Epithelial cell of esophagus (primary cell): ENCODE results near the gene TSPAN18.

Experiments used
- DNase-seq: peaks from one replicate; pipeline ENCODE4 v3.0.0; 2010; ENCODE audit warnings: low read depth
- H3K4me3 ChIP-seq: 2 replicates; pipeline ENCODE4 v1.5.1; 2011; ENCODE audit warnings: mild to moderate bottlenecking, low read length, control low read depth
- TF ChIP-seq, protein P1 (sequence below): IDR thresholded peaks from 2 replicates; pipeline ENCODE4 v1.5.1; 2011; ENCODE audit warnings: low read depth, mild to moderate bottlenecking, low read length, control low read depth, inconsistent platforms; ENCODE audit not compliant: insufficient read depth; ENCODE audit errors: missing control alignments

Gene TSPAN18

DNA sequence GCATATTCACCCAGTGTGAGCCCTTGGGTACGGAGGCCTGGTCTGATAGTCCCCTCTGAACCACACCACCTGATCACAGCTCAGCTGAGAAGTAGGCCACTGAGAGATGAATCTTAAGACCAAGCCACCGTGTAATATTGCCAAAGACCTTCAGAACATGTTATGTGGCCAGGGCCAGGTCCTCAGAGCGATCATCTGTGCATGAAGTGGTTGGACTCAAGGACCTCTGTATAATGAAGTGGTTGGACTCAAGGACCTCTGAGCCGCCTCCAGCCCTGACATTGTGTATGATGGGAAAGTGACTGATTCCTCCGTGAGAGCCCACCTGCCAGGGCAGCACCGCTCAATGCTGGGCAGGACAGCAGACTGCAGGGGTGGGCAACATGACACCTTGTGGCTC lies 153.7 kb downstream of the TSPAN18 start:
- no peak for DNase-seq
- H3K4me3 ChIP-seq: no peak overlapping the region
- TF ChIP-seq, protein P1, sequence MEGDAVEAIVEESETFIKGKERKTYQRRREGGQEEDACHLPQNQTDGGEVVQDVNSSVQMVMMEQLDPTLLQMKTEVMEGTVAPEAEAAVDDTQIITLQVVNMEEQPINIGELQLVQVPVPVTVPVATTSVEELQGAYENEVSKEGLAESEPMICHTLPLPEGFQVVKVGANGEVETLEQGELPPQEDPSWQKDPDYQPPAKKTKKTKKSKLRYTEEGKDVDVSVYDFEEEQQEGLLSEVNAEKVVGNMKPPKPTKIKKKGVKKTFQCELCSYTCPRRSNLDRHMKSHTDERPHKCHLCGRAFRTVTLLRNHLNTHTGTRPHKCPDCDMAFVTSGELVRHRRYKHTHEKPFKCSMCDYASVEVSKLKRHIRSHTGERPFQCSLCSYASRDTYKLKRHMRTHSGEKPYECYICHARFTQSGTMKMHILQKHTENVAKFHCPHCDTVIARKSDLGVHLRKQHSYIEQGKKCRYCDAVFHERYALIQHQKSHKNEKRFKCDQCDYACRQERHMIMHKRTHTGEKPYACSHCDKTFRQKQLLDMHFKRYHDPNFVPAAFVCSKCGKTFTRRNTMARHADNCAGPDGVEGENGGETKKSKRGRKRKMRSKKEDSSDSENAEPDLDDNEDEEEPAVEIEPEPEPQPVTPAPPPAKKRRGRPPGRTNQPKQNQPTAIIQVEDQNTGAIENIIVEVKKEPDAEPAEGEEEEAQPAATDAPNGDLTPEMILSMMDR: no peak

DNA sequence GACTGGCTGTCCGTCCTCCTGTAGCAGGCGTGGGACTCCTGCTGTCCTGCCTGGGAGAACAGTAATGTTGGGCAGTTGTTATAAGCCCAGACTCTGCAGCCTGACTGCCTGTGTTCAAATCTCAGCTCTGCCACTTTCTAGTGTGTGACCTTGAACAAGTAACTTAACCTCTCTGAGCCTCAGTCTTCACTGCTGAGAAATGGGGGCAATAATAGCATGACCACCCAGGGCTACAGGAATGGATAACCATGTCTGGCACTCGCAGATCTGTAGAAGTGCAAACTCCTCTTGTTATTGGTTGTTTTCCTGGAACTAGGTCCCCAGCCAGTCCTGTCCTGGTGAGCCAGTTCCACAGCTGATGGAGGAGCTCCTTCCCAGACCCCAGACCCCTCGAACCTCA lies 154.2 kb downstream of the TSPAN18 start:
- no peak for DNase-seq
- TF ChIP-seq, protein P1: no peak
- H3K4me3 ChIP-seq: no peak overlapping the region

DNA sequence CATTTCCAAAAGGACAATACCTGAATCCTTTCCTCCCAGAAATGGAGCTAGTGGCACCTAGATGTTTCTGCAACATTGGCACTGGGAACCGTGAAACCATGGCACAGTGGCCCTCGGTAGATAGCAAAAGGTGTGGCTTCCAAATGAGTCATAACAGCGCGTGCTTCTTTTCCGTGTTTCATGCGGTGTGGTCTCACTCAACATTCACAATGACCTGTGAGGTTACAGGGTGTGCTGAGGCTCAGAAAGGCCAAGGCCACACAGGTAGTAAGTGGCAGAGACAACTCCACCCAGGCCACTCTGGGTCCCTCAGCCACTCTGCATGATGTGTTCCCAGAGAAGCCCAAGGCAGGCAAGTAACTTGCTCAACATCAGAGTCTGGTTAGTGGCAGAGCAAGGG lies 156.5 kb downstream of the TSPAN18 start:
- DNase-seq: no peak
- TF ChIP-seq, protein P1: no peak
- no peak overlapping the region for H3K4me3 ChIP-seq

DNA sequence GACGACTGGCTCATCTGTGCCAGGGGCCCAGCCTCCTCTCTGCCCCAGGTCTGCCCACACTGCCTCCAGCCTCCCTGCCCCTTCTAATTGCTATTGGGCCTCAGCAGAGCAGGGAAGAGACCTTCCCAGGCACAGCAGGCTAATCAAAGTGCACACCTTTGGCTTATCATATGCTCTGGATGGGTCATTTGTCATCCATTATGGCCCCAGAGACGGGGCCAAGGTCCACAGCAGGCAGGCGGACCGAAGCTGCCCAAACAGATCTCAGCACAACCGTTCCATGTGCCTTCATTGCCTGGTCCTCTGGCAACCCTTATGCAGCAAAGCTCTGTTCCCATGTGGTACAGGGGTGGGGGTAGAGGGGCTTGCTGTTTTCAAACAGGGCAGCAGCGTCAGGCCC lies 157.3 kb downstream of the TSPAN18 start:
- no peak overlapping the region for H3K4me3 ChIP-seq
- TF ChIP-seq, protein P1: no peak
- no peak for DNase-seq

DNA sequence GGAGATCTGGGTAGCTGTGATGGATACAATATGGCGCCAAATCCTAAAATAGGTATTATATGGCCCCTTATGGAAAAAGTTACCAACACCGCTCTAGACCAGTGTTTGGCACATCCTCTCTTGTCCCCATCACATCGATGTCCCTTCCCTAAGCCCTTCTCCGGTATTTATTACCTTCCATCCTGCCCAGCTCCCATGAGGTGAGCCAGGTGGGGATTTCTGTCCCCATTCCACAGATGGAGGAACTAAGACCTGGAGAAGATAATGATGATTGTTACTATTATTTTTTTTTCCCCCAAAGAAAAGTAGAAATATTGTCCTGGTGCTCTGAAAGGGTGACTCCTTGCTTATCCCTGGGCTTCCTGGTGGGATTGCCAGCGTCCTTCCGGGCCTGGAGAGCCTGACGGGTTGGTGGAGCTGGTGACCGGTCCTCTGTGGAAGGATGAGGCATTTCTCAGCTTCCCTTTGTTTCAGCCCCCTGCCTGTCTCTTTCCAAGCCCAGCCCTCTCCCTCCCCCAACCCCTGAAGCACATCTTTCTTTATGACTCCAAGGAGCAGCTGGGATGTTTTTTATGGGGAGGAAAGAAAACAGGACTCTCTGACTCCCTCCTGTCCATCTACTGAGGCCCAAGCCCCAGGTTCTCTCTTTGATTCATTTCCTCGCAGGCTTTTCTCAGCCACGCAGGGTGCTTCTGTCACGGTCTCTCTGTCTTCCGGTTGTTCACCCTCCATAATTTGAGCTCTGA lies 158.5 kb downstream of the TSPAN18 start:
- TF ChIP-seq, protein P1: no peak
- DNase-seq: no peak
- H3K4me3 ChIP-seq: no peak overlapping the region

DNA sequence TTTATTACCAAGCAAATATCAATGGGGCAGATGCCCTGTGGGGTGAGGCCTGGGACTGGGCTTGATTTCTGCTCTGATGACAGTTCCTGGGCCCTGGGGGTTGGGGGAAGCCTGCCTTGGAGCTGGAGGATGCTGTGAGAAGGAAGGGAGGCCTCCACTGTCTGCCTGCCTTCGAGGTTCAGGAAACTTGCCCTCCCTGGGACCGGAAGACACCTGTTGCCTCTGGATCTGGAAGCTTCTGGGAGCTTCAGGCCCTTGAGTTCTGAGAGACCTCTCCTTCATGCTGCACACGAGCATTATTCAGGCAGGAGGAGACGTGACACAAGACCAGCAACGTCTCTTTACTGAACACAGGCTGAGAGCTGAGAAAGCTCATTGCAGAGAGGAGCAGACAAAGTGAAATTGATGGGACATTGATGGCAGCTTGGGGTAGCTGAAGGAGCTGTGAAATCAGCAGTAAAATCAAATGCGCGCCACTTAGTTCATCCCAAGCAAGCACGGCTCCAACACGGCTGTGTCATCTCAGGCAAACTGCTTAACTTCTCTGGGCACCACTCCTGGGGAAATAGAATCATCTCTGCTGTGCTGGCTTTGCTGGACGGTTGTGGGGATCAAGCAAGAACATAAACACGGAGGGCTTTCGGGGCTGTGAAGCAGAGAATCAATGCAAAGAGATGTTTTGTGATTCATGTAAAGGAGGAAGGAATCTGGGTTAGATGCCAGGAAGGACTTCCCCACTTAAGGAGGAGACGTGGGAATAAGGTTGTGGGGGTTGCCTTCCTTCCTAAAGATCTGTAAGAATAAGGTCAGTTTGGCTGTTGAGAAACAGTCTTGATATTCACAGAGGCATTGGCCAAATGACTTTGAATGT lies 159.4 kb downstream of the TSPAN18 start:
- TF ChIP-seq, protein P1: no peak
- H3K4me3 ChIP-seq: no peak overlapping the region
- no peak for DNase-seq
